HUES48 (cell line): Measurements from ENCODE around the gene ADGRG6.

Experiments
- H3K27ac ChIP-seq: one replicate; pipeline ENCODE4 v1.7.0; 2013; ENCODE audit warnings: low read depth, low read length, inconsistent platforms
- H3K27me3 ChIP-seq: 2 replicates; pipeline ENCODE4 v1.6.1; 2013; ENCODE audit warnings: mild to moderate bottlenecking, low read length; ENCODE audit not compliant: control insufficient read depth, insufficient read depth
- H3K36me3 ChIP-seq: 2 replicates; pipeline ENCODE4 v1.6.1; 2013; ENCODE audit warnings: low read length; ENCODE audit not compliant: control insufficient read depth, insufficient read depth
- H3K4me1 ChIP-seq: 2 replicates; pipeline ENCODE4 v1.6.1; 2013; ENCODE audit warnings: mild to moderate bottlenecking, low read length; ENCODE audit not compliant: control insufficient read depth, insufficient read depth
- H3K4me3 ChIP-seq: 2 replicates; pipeline ENCODE4 v1.5.1; 2013; ENCODE audit warnings: mild to moderate bottlenecking, low read depth, low read length
- H3K9ac ChIP-seq: 2 replicates; pipeline ENCODE4 v1.6.1; 2013; ENCODE audit warnings: mild to moderate bottlenecking, low read depth, low read length, moderate library complexity
- H3K9me3 ChIP-seq: 2 replicates; pipeline ENCODE4 v1.6.1; 2013; ENCODE audit warnings: low read length; ENCODE audit not compliant: control insufficient read depth, insufficient read depth

Gene ADGRG6

GRCh38 chr6:142301651-142302391, at the start of gene ADGRG6:
TSS of gene ADGRG6 (plus strand) at chr6:142302007. CDS start at chr6:142302330, 323 bp downstream.
- Histone ChIP-seq H3K9me3 (no peaks in the 10 kb centered on the region), H3K4me1 (peaks cover 21% of the 10 kb centered on the region), H3K4me3 (peak within 1 kb of the TSS; percentile 88), H3K27ac (no peak within 1 kb of the TSS), H3K9ac (peak within 1 kb of the TSS; percentile 45; the same call in 1 of the 2 replicates), H3K27me3 (peaks cover 40% of the 10 kb centered on the region), H3K36me3 (no peaks in the 10 kb centered on the region)

DNA sequence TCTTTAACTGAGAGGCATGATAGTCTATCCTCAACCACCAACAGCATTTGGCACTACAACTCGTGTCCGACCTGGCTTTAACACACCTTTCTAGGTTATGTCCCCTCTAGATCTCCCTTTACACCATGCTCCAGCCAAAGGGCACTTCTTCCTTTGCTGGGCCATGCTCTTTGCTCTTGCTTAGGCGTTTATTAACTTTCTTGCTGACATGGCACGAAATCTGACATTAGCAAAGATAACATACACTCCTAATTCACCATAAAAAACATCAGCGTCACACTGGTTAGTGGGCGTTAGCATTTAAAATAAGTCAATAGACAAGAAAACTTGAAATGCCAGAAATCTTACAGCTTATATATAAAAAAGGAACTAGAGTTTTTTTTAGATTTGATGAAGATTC, 47.3 kb upstream of the ADGRG6 start:
- H3K36me3 ChIP-seq = no peaks in the 10 kb centered on the region
- H3K4me1 ChIP-seq = peaks cover under 1% of the 10 kb centered on the region; the same call in 1 of the 2 replicates
- no peak overlapping the region for H3K4me3 ChIP-seq
- no peaks in the 10 kb centered on the region for H3K27me3 ChIP-seq
- no peak overlapping the region for H3K27ac ChIP-seq
- no peak overlapping the region for H3K9ac ChIP-seq
- no peaks in the 10 kb centered on the region for H3K9me3 ChIP-seq

GRCh38 chr6:142255785-142256184, 46.0 kb upstream of the ADGRG6 start:
- Histone ChIP-seq H3K9ac (no peak overlapping the region), H3K36me3 (no peaks in the 10 kb centered on the region), H3K27me3 (no peaks in the 10 kb centered on the region), H3K4me3 (no peak overlapping the region), H3K27ac (no peak overlapping the region), H3K9me3 (no peaks in the 10 kb centered on the region), H3K4me1 (no peaks in the 10 kb centered on the region)

- no peaks in the 10 kb centered on the region for H3K4me1 ChIP-seq
- no peak overlapping the region for H3K27ac ChIP-seq
- no peaks in the 10 kb centered on the region for H3K9me3 ChIP-seq
- H3K27me3 ChIP-seq = no peaks in the 10 kb centered on the region
- H3K4me3 ChIP-seq = no peak overlapping the region
- no peaks in the 10 kb centered on the region for H3K36me3 ChIP-seq
- no peak overlapping the region for H3K9ac ChIP-seq
These were observed 43.5 kb upstream of the ADGRG6 start for GRCh38 chr6:142258305-142258704.

GRCh38 chr6:142258757-142259156, 43.0 kb upstream of the ADGRG6 start:
- no peaks in the 10 kb centered on the region for H3K36me3 ChIP-seq
- no peaks in the 10 kb centered on the region for H3K9me3 ChIP-seq
- H3K4me1 ChIP-seq = no peaks in the 10 kb centered on the region
- H3K4me3 ChIP-seq = no peak overlapping the region
- H3K27me3 ChIP-seq = no peaks in the 10 kb centered on the region
- no peak overlapping the region for H3K9ac ChIP-seq
- no peak overlapping the region for H3K27ac ChIP-seq

DNA sequence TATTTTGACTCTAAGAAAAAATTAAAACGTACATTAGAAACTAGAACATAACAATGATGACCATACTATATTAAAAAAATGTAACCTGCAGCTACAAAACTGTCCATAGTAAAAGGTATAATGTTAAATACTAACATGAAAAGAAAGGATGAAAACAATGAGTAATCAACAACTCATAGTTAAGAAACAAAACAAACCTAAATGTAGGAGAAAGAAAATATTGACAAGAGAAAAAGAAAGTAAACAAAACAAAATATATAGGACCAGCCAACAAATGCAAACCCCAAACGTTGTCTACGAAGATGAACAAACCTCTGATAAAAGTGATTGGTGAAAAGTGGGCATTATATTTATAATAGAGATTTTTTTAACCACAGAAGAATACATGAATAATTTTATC, 41.1 kb upstream of the ADGRG6 start:
- H3K4me3 ChIP-seq = no peak overlapping the region
- H3K36me3 ChIP-seq = no peaks in the 10 kb centered on the region
- H3K4me1 ChIP-seq = no peaks in the 10 kb centered on the region
- H3K9me3 ChIP-seq = no peaks in the 10 kb centered on the region
- no peak overlapping the region for H3K27ac ChIP-seq
- no peaks in the 10 kb centered on the region for H3K27me3 ChIP-seq
- no peak overlapping the region for H3K9ac ChIP-seq

GRCh38 chr6:142262231-142262630, 39.6 kb upstream of the ADGRG6 start:
- no peaks in the 10 kb centered on the region for H3K36me3 ChIP-seq
- no peaks in the 10 kb centered on the region for H3K4me1 ChIP-seq
- no peaks in the 10 kb centered on the region for H3K9me3 ChIP-seq
- H3K9ac ChIP-seq = no peak overlapping the region
- H3K27me3 ChIP-seq = no peaks in the 10 kb centered on the region
- no peak overlapping the region for H3K4me3 ChIP-seq
- no peak overlapping the region for H3K27ac ChIP-seq

- Histone ChIP-seq H3K36me3 (no peaks in the 10 kb centered on the region), H3K4me1 (no peaks in the 10 kb centered on the region), H3K27ac (no peak overlapping the region), H3K4me3 (no peak overlapping the region), H3K9me3 (no peaks in the 10 kb centered on the region), H3K27me3 (no peaks in the 10 kb centered on the region), H3K9ac (no peak overlapping the region)
These were observed 36.3 kb upstream of the ADGRG6 start for GRCh38 chr6:142265476-142265875.

- H3K27me3 ChIP-seq = no peaks in the 10 kb centered on the region
- no peak overlapping the region for H3K4me3 ChIP-seq
- H3K27ac ChIP-seq = no peak overlapping the region
- no peaks in the 10 kb centered on the region for H3K36me3 ChIP-seq
- no peaks in the 10 kb centered on the region for H3K4me1 ChIP-seq
- no peaks in the 10 kb centered on the region for H3K9me3 ChIP-seq
- no peak overlapping the region for H3K9ac ChIP-seq
These were observed 35.7 kb upstream of the ADGRG6 start for GRCh38 chr6:142266060-142266459.

- Histone ChIP-seq H3K27me3 (no peaks in the 10 kb centered on the region), H3K36me3 (no peaks in the 10 kb centered on the region), H3K27ac (no peak overlapping the region), H3K9ac (no peak overlapping the region), H3K4me1 (peaks cover 7% of the 10 kb centered on the region; the same call in 1 of the 2 replicates), H3K9me3 (no peaks in the 10 kb centered on the region), H3K4me3 (no peak overlapping the region)
These were observed 30.3 kb upstream of the ADGRG6 start for GRCh38 chr6:142271476-142271875.

- H3K9ac ChIP-seq = no peak overlapping the region
- H3K36me3 ChIP-seq = no peaks in the 10 kb centered on the region
- no peak overlapping the region for H3K4me3 ChIP-seq
- no peak overlapping the region for H3K27ac ChIP-seq
- H3K4me1 ChIP-seq = peaks cover 12% of the 10 kb centered on the region
- H3K9me3 ChIP-seq = no peaks in the 10 kb centered on the region
- no peaks in the 10 kb centered on the region for H3K27me3 ChIP-seq
These were observed 27.2 kb upstream of the ADGRG6 start for GRCh38 chr6:142274656-142275055.
